Measurements from ENCODE around the gene PRSS23. TPM values are rescaled to one million over a fixed set of nuclear protein-coding genes. Genes with fewer than 3 reads are reported as not detected.
"Not testable (repeated sequence)": the region's sequence is repeated elsewhere in the genome, so short reads cannot be mapped to it uniquely, and the experiment has no call there.

Gene PRSS23
- total RNA-seq, 2 experiments from 2014 or later = not detected

DNA sequence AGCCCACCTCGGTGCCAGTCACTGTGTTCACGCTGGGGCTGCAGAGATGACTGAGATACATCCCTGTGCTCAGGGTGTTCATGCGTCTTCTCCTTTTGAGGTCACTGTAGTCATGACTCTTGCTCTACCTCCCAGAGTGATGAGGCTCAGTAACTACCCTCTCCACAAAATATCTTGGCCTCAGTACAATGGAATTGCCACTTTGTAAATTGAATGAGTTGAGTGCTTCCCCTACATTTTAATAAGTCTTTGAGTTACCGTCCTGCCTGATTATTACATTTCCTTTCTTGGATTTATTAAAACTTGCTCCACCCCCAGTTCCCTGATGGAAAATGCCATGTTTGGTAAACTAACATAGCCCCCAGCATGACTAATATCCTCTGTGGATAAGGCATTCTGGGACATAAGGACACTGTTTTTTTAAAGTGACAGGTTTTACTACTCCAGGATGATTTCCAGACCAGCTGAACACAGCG lies 15.9 kb downstream of the PRSS23 start:
- H3K4me1 ChIP-seq (ENCODE audit: insufficient read depth, low read length, poor library complexity, severe bottlenecking) = no peaks in the 10 kb centered on the region
- CTCF ChIA-PET (ENCODE audit: unreplicated experiment) = no interaction called here
- POLR2A ChIA-PET = no interaction called here
- 0 out of 2 replicates have a peak, but pooled peaks cover 3% of the 10 kb centered on the region for H4K20me1 ChIP-seq (ENCODE audit: insufficient read depth, low read length)
- intact Hi-C loops (cut with micrococcal nuclease; ENCODE audit: unreplicated experiment) = no loop called here
- H3K9me3 ChIP-seq (ENCODE audit: low read length) = no peaks in the 10 kb centered on the region
- no peak overlapping the region for H3K4me2 ChIP-seq (ENCODE audit: low read length)
- H2AFZ ChIP-seq (ENCODE audit: low read length) = no peak overlapping the region
- no TSS peak for BruUV-seq (replicated peaks)
- H3K27ac ChIP-seq (ENCODE audit: low read depth, low read length, poor library complexity, severe bottlenecking) = no peak overlapping the region
- H3K79me2 ChIP-seq (ENCODE audit: insufficient read depth, low read depth, low read length) = no peaks in the 10 kb centered on the region
- DNase-seq (ENCODE audit: low spot score) = no peak
- H3K4me3 ChIP-seq (ENCODE audit: low read depth, low read length, poor library complexity, severe bottlenecking) = no peak overlapping the region
- TF ChIP-seq EZH2phosphoT487 (IDR thresholded peaks at IDR 0.05; ENCODE audit: borderline replicate concordance, low read depth, low read length) (no peak), CTCF (conservative IDR thresholded peaks at IDR 0.05; ENCODE audit: low read length) (no peak)
- no peaks in the 10 kb centered on the region for H3K36me3 ChIP-seq (ENCODE audit: insufficient read depth, low read length)
- no peaks in the 10 kb centered on the region for H3K9me2 ChIP-seq (ENCODE audit: insufficient read depth, low read length)

DNA sequence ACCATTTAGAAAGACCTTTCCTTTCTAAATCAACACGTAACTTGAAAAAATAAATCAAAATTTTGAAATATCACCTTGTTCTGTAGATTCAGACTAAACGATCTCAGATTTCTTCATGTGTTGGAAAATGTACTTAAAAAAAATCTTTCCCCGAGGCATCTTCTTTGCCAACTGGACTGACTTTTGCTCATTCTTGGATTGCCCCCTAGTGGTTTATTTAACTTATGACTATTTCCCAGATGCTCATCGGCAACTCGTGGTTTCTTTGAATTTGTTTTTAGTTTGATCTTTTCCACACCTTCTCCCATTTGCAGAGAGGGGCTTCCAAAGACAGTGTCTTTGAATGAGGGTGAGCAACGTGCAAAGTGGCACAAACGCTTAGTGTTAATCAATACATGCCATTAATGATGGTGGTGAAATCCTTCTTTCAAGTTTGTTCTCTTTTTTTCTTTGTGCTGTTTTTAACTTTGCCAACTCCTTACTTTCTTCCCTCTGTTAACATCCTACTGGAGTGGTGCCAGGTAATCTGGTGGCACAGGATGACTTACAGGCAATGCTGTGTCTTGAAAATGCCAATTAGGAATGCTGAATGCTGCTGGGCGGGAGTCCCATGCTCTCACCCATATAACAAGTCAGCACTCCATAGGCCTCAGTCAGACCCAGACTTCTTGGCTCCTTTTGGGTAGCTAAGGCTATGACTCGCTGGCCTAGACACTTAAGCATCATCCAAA lies 18.3 kb downstream of the PRSS23 start:
- CTCF ChIA-PET (ENCODE audit: unreplicated experiment) = no interaction called here
- no peak overlapping the region for H3K4me2 ChIP-seq (ENCODE audit: low read length)

DNA sequence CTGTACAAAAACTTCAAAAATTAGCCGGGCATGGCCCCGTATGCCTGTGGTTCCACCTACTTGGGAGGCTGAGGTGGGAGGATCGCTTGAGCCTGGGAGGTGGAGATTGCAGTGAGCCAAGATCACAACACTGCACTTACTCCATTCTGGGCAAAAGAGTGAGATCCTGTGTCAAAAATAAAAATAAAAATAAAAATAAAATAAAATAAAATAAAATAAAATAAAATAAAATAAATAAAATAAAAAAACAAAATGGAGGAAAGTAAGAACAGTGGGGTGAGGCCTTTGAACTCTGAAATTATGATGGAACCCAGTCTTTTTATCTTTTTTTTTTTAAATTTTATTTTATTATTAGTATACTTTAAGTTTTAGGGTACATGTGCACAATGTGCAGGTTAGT lies 23.8 kb downstream of the PRSS23 start:
- CTCF ChIA-PET (ENCODE audit: unreplicated experiment); H3K27ac ChIP-seq (ENCODE audit: low read depth, low read length, poor library complexity, severe bottlenecking); H3K9me3 ChIP-seq (ENCODE audit: low read length); H3K79me2 ChIP-seq (ENCODE audit: insufficient read depth, low read depth, low read length); intact Hi-C loops (cut with micrococcal nuclease; ENCODE audit: unreplicated experiment); H3K36me3 ChIP-seq (ENCODE audit: insufficient read depth, low read length); BruUV-seq (replicated peaks); H3K9me2 ChIP-seq (ENCODE audit: insufficient read depth, low read length); H3K4me1 ChIP-seq (ENCODE audit: insufficient read depth, low read length, poor library complexity, severe bottlenecking); H3K4me2 ChIP-seq (ENCODE audit: low read length); H2AFZ ChIP-seq (ENCODE audit: low read length); H3K4me3 ChIP-seq (ENCODE audit: low read depth, low read length, poor library complexity, severe bottlenecking); POLR2A ChIA-PET; DNase-seq (ENCODE audit: low spot score); H4K20me1 ChIP-seq (ENCODE audit: insufficient read depth, low read length): not testable (repeated sequence)

More for the DNA sequence above, 18.3 kb downstream of the PRSS23 start:
- H3K27ac ChIP-seq (ENCODE audit: low read depth, low read length, poor library complexity, severe bottlenecking) = no peak overlapping the region
- no peak overlapping the region for H3K4me3 ChIP-seq (ENCODE audit: low read depth, low read length, poor library complexity, severe bottlenecking)
- H3K9me3 ChIP-seq (ENCODE audit: low read length) = no peaks in the 10 kb centered on the region
- H3K4me1 ChIP-seq (ENCODE audit: insufficient read depth, low read length, poor library complexity, severe bottlenecking) = no peaks in the 10 kb centered on the region
- H3K36me3 ChIP-seq (ENCODE audit: insufficient read depth, low read length) = no peaks in the 10 kb centered on the region
- POLR2A ChIA-PET = no interaction called here
- H4K20me1 ChIP-seq (ENCODE audit: insufficient read depth, low read length) = 0 out of 2 replicates have a peak, but pooled peaks cover 3% of the 10 kb centered on the region
- H3K9me2 ChIP-seq (ENCODE audit: insufficient read depth, low read length) = no peaks in the 10 kb centered on the region
- intact Hi-C loops (cut with micrococcal nuclease; ENCODE audit: unreplicated experiment) = loop anchor here (1.0 to 2.0 kb wide), 2 partner anchors 362 to 964 kb away; partner anchors contain the start of gene CCDC83
- DNase-seq (ENCODE audit: low spot score) = peak; percentile 58
- no TSS peak for BruUV-seq (replicated peaks)
- H3K79me2 ChIP-seq (ENCODE audit: insufficient read depth, low read depth, low read length) = no peaks in the 10 kb centered on the region
- TF ChIP-seq CTCF (conservative IDR thresholded peaks at IDR 0.05; ENCODE audit: low read length) = peak; percentile 89
- TF ChIP-seq EZH2phosphoT487 (IDR thresholded peaks at IDR 0.05; ENCODE audit: borderline replicate concordance, low read depth, low read length) = no peak
- H2AFZ ChIP-seq (ENCODE audit: low read length) = peak overlapping the region; percentile 37; the same call in 1 of the 2 replicates

GRCh38 chr11:86834376-86834775 lies 34.0 kb downstream of the PRSS23 start:
- DNase-seq (ENCODE audit: low spot score) = not testable (repeated sequence)

DNA sequence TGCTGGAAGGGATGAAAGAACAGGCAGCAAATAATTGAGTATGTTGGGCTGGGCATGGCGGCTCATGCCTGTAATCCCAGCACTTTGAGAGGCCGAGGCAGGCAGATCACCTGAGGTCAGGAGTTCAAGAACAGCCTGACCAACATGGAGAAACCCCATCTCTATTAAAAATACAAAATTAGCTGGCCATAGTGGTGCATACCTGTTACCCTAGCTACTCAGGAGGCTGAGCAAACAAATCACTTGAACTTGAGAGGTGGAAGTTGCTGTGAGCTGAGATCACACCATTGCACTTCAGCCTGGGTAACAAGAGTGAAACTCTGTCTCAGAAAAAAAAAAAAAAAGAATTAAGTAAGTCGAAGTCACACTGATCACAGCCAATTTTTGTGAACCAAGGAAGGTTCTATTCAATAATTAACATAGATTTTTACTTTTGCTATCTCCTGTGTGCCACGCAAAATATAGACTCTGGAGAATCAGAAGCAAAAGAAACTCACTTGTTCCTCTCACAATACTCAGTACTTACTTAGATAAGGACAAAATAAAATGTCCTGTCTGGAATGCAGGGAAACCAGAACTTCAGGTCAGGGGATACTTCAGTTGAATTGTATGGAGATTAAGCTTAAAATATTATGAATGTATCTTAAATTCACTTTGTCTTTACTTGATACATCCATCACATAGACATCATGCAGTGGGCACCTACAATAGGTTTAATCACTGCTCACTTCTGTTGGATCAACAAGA lies 44.6 kb downstream of the PRSS23 start:
- H3K79me2 ChIP-seq (ENCODE audit: insufficient read depth, low read depth, low read length); POLR2A ChIA-PET; H3K9me3 ChIP-seq (ENCODE audit: low read length); H2AFZ ChIP-seq (ENCODE audit: low read length); H3K36me3 ChIP-seq (ENCODE audit: insufficient read depth, low read length); H3K9me2 ChIP-seq (ENCODE audit: insufficient read depth, low read length); H3K4me1 ChIP-seq (ENCODE audit: insufficient read depth, low read length, poor library complexity, severe bottlenecking); CTCF ChIA-PET (ENCODE audit: unreplicated experiment); H3K4me2 ChIP-seq (ENCODE audit: low read length); intact Hi-C loops (cut with micrococcal nuclease; ENCODE audit: unreplicated experiment); DNase-seq (ENCODE audit: low spot score); H3K27ac ChIP-seq (ENCODE audit: low read depth, low read length, poor library complexity, severe bottlenecking); H4K20me1 ChIP-seq (ENCODE audit: insufficient read depth, low read length); H3K4me3 ChIP-seq (ENCODE audit: low read depth, low read length, poor library complexity, severe bottlenecking); BruUV-seq (replicated peaks): not testable (repeated sequence)

More at GRCh38 chr11:86834376-86834775, 34.0 kb downstream of the PRSS23 start:
- H3K4me3 ChIP-seq (ENCODE audit: low read depth, low read length, poor library complexity, severe bottlenecking); POLR2A ChIA-PET; H4K20me1 ChIP-seq (ENCODE audit: insufficient read depth, low read length); H2AFZ ChIP-seq (ENCODE audit: low read length); CTCF ChIA-PET (ENCODE audit: unreplicated experiment); H3K36me3 ChIP-seq (ENCODE audit: insufficient read depth, low read length); H3K9me3 ChIP-seq (ENCODE audit: low read length); H3K4me1 ChIP-seq (ENCODE audit: insufficient read depth, low read length, poor library complexity, severe bottlenecking); H3K4me2 ChIP-seq (ENCODE audit: low read length); H3K79me2 ChIP-seq (ENCODE audit: insufficient read depth, low read depth, low read length); H3K9me2 ChIP-seq (ENCODE audit: insufficient read depth, low read length); BruUV-seq (replicated peaks); intact Hi-C loops (cut with micrococcal nuclease; ENCODE audit: unreplicated experiment); H3K27ac ChIP-seq (ENCODE audit: low read depth, low read length, poor library complexity, severe bottlenecking): not testable (repeated sequence)
